ENCODE measurements around the gene AKAP7. TPM values are rescaled to one million over a fixed set of nuclear protein-coding genes. Genes with fewer than 3 reads are reported as not detected.
"Not testable (repeated sequence)": the region's sequence is repeated elsewhere in the genome, so short reads cannot be mapped to it uniquely, and the experiment has no call there.

Gene AKAP7
- total and polyA plus RNA-seq, 2 donors (not counting 3 experiments of a cell fraction or from before 2014, with no cell fraction given): 0.76 to 3.3 TPM

DNA sequence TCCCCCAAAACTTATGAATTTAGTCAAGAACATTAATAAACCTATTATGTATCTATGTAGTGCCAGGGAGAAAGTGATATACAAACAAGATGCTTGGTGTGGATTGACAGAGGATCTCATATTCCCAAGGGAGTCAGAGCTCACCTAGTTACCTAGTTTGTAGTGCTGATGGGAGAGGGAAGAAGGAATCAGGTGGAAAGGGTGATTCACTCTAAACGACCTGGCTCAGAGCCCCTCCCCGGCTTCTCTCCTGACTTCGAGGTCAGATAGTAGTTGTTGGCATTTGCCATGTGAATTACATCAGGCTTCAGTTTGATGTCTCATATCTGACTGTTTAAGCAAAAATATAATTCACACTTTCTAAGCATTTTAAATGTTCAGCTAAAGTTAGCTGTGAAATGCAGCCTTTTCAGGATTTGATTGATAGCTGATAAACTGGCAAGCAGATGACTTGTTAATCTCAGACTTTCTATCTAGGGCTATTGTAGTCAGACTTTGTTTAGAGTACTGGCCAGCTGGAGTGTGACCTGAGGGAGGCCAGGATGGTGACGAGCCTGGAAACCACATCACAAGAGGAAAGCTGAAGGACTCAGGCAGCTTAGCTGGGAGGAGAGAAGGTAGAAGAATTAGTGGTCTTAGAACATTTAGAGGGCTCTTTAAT lies 123.7 kb downstream of the AKAP7 start:
- Histone ChIP-seq H3K9me3 (replicated peaks; ENCODE audit: control insufficient read depth, insufficient read depth, low read length) (no peaks in the 10 kb centered on the region), H3K4me2 (ENCODE audit: insufficient read depth, low read length) (no peak overlapping the region), H2AFZ (ENCODE audit: low read depth, low read length) (no peak overlapping the region), H3K36me3 (ENCODE audit: control insufficient read depth in 2 of 2, extremely low read depth in 1 of 2, insufficient read depth in 2 of 2, low read length in 2 of 2) (no peaks in the 10 kb centered on the region), H3K27ac (ENCODE audit: insufficient read depth, low read depth, low read length) (no peak overlapping the region), H3K9ac (replicated peaks; ENCODE audit: extremely low read depth, insufficient read depth, low read length) (no peak overlapping the region), H3K4me1 (ENCODE audit: control insufficient read depth, extremely low read depth, insufficient read depth, low read length) (no peaks in the 10 kb centered on the region), H3K9me1 (replicated peaks; ENCODE audit: control insufficient read depth, extremely low read depth, insufficient read depth, low read length) (no peaks in the 10 kb centered on the region), H3K4me3 (replicated peaks in 1 of 3; ENCODE audit: insufficient read depth in 1 of 3, low read depth in 1 of 3, low read length in 3 of 3) (no peak overlapping the region), H3K27me3 (ENCODE audit: control insufficient read depth in 2 of 2, insufficient read depth in 2 of 2, low read length in 2 of 2) (no peaks in the 10 kb centered on the region), H3K79me2 (ENCODE audit: control insufficient read depth, insufficient read depth, low read length) (no peaks in the 10 kb centered on the region), H4K20me1 (replicated peaks; ENCODE audit: control insufficient read depth, extremely low read depth, insufficient read depth, low read length) (no peaks in the 10 kb centered on the region)
- no TSS peak for BruUV-seq (replicated peaks)
- ChIA-PET CTCF (no interaction called here), POLR2A (no interaction called here)
- intact Hi-C loops (cut with micrococcal nuclease) (no loop called here), dilution Hi-C loops (cut with MboI; ENCODE audit: extremely low pct_ligation_motif_present, low sequenced_read_pairs) (no loop called here)
- no peak for TF ChIP-seq GATA2 (IDR thresholded peaks at IDR 0.05; ENCODE audit: insufficient read depth, insufficient read length, low read depth, low read length)
- TF ChIP-seq, protein P1, sequence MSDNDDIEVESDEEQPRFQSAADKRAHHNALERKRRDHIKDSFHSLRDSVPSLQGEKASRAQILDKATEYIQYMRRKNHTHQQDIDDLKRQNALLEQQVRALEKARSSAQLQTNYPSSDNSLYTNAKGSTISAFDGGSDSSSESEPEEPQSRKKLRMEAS (IDR thresholded peaks at IDR 0.05; ENCODE audit: insufficient read depth, insufficient read length): no peak
- TF ChIP-seq, protein P2, sequence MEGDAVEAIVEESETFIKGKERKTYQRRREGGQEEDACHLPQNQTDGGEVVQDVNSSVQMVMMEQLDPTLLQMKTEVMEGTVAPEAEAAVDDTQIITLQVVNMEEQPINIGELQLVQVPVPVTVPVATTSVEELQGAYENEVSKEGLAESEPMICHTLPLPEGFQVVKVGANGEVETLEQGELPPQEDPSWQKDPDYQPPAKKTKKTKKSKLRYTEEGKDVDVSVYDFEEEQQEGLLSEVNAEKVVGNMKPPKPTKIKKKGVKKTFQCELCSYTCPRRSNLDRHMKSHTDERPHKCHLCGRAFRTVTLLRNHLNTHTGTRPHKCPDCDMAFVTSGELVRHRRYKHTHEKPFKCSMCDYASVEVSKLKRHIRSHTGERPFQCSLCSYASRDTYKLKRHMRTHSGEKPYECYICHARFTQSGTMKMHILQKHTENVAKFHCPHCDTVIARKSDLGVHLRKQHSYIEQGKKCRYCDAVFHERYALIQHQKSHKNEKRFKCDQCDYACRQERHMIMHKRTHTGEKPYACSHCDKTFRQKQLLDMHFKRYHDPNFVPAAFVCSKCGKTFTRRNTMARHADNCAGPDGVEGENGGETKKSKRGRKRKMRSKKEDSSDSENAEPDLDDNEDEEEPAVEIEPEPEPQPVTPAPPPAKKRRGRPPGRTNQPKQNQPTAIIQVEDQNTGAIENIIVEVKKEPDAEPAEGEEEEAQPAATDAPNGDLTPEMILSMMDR (IDR thresholded peaks at IDR 0.05; ENCODE audit: extremely low read depth in 1 of 2, insufficient read depth in 1 of 2, low read depth in 1 of 2, low read length in 2 of 2): no peak
- TF ChIP-seq POLR2AphosphoS5 (IDR thresholded peaks at IDR 0.05; ENCODE audit: insufficient read depth, low read depth, low read length): no peak
- TF ChIP-seq MYC (IDR thresholded peaks at IDR 0.05; ENCODE audit: low read depth, low read length): no peak
- TF ChIP-seq EZH2 (IDR thresholded peaks at IDR 0.05; ENCODE audit: borderline replicate concordance, low read depth, low read length, severe bottlenecking): no peak
- TF ChIP-seq JUN (IDR thresholded peaks at IDR 0.05; ENCODE audit: borderline replicate concordance, insufficient read depth, insufficient read length, low read depth): no peak
- no peak for TF ChIP-seq POLR2A (IDR thresholded peaks at IDR 0.05; ENCODE audit: low read depth, low read length)
- TF ChIP-seq FOS (IDR thresholded peaks at IDR 0.05; ENCODE audit: borderline replicate concordance, insufficient read depth, low read length): no peak
- FAIRE-seq (no peak), DNase-seq (ENCODE audit: low read depth, low spot score) (no peak)

DNA sequence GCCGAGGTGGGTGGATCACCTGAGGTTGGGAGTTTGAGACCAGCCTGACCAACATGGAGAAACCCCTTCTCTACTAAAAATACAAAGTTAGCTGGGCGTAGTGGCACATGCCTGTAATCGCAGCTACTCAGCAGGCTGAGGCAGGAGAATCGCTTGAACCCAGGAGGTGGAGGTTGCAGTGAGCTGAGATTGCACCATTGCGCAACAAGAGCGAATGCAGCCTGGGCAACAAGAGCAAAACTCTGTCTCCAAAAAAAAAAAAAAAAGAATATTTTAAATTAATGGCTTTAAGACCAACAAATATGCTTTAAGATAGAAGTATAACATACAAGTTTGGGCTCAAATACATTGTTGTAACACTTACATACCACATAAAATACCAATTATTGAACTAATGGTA lies 125.7 kb downstream of the AKAP7 start:
- H3K4me3 ChIP-seq (replicated peaks in 1 of 3; ENCODE audit: insufficient read depth in 1 of 3, low read depth in 1 of 3, low read length in 3 of 3); H3K4me1 ChIP-seq (ENCODE audit: control insufficient read depth, extremely low read depth, insufficient read depth, low read length); H3K79me2 ChIP-seq (ENCODE audit: control insufficient read depth, insufficient read depth, low read length); BruUV-seq (replicated peaks); FAIRE-seq; CTCF ChIA-PET; H4K20me1 ChIP-seq (replicated peaks; ENCODE audit: control insufficient read depth, extremely low read depth, insufficient read depth, low read length); H3K9ac ChIP-seq (replicated peaks; ENCODE audit: extremely low read depth, insufficient read depth, low read length); H3K9me3 ChIP-seq (replicated peaks; ENCODE audit: control insufficient read depth, insufficient read depth, low read length); dilution Hi-C loops (cut with MboI; ENCODE audit: extremely low pct_ligation_motif_present, low sequenced_read_pairs); DNase-seq (ENCODE audit: low read depth, low spot score); H3K4me2 ChIP-seq (ENCODE audit: insufficient read depth, low read length); H2AFZ ChIP-seq (ENCODE audit: low read depth, low read length); H3K27me3 ChIP-seq (ENCODE audit: control insufficient read depth in 2 of 2, insufficient read depth in 2 of 2, low read length in 2 of 2); POLR2A ChIA-PET; H3K9me1 ChIP-seq (replicated peaks; ENCODE audit: control insufficient read depth, extremely low read depth, insufficient read depth, low read length); H3K36me3 ChIP-seq (ENCODE audit: control insufficient read depth in 2 of 2, extremely low read depth in 1 of 2, insufficient read depth in 2 of 2, low read length in 2 of 2); intact Hi-C loops (cut with micrococcal nuclease); H3K27ac ChIP-seq (ENCODE audit: insufficient read depth, low read depth, low read length): not testable (repeated sequence)
